ENCODE measurements around the gene DGUOK.

Gene DGUOK

DNA sequence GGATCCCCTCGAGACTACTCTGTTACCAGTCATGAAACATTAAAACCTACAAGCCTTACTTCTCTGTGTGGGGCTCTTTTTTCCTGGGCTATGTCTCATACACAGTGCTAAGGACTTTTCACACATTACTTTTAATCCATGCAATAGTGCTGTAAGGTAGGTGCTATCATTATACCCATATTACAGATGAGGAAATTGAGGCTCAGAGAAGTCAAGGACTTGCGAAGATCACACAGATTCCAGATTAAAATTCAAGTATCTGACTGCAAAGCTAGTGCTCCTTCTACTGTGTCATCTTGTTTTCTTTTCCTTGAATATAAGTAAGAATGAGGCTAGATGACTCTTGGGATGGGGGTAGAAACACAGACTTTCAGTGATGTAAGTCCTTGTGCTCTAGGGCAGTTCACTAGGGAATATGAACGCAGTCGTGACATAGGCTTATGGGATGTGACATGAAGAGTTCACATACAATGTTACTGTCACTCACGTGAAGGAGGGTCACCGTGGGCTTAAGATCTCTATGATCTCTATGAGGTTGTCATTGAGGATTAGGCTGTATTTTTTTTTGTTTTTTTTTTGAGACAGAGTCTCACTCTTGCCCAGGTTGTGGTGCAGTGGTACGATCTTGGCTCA lies 7.0 kb upstream of the DGUOK start:
- H3K27me3 Mint-ChIP-seq: peaks cover 0 to 22% of the 10 kb centered on the region in 2 donors
- H3K9me3 Mint-ChIP-seq: no peaks in the 10 kb centered on the region
- no peak for DNase-seq
- peaks cover 4% of the 10 kb centered on the region for H3K36me3 Mint-ChIP-seq (ENCODE audit: insufficient read depth)
- no peak overlapping the region for H3K27ac Mint-ChIP-seq
- no peak overlapping the region for H3K4me3 Mint-ChIP-seq
- no peak for ATAC-seq (replicated peaks)
- H3K4me1 Mint-ChIP-seq (ENCODE audit: low read depth in 2 of 2): no peaks in the 10 kb centered on the region

DNA sequence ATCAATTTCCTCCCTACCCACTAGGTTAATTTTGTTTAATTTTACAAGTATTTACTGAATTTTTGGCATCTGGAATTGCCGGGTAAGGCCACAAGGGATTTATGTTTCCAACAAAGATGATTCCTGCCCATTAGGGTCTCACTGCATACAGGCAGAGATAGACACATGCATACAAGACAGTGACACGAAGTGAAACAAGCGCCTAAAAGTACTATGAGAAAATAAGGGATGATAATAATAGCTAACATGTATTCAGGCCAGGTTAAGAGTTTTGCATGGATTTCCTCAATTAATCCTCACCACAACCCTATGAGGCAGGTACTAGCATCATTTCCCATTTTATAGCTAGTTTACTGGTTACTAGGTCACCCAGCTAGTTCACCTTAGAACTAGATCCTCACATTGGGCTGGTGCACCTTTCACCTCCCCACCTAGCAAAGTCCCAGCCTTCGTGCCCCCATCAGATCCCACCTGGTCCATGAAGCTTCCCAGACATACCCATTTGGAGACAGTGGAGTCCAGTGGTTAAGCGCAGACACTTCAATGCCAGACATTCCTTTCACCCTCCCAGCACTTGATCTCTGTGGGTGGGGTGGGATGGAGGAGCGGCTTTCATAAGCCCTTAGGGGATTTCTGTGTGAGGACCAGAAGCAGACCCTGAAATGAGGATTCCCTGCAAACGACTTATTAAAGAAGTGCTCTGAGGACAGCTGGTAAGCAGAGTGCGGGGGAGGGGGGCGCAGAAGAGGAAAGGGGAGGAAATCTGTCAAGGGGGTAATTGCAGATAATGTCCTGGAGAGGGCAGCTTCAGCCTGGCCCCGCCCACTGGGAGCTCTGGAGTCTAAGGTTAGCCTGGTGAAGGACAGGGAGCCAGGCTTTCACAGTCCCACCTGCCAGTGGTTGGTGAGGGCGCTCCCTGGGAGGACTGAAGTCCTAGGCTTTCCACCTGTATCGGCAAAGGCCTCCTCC lies 5.8 kb upstream of the DGUOK start:
- no peak overlapping the region for H3K27ac Mint-ChIP-seq
- DNase-seq (no peak), ATAC-seq (replicated peaks) (peak; percentile 29)
- H3K9me3 Mint-ChIP-seq: no peaks in the 10 kb centered on the region
- peaks cover 4% of the 10 kb centered on the region for H3K36me3 Mint-ChIP-seq (ENCODE audit: insufficient read depth)
- peaks cover 0 to 13% of the 10 kb centered on the region in 2 donors for H3K27me3 Mint-ChIP-seq
- H3K4me3 Mint-ChIP-seq: no peak overlapping the region
- H3K4me1 Mint-ChIP-seq (ENCODE audit: low read depth in 2 of 2): no peaks in the 10 kb centered on the region

DNA sequence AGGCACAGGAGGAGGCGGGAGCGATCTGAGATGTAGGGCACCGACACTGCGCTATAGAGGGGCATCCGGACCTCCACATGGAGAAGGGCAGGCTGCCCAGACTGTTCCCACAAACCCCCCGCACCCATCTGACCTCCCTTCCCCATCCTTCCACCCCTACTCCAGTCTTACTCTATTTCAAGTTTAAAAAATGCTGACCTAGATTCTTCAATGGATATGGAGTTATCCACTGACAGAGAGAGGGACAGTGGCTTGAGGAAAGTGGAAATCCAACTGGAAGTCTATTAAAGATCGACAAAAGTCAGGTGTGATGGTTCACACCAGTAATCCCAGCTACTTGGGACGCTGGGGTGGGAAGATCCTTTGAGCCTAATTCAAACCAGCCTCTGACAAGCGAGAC lies 5.1 kb upstream of the DGUOK start:
- H3K4me1 Mint-ChIP-seq (ENCODE audit: low read depth in 2 of 2): no peaks in the 10 kb centered on the region
- no peaks in the 10 kb centered on the region for H3K9me3 Mint-ChIP-seq
- H3K27me3 Mint-ChIP-seq: peaks cover 0 to 9% of the 10 kb centered on the region in 2 donors
- H3K27ac Mint-ChIP-seq: no peak overlapping the region
- no peak overlapping the region for H3K4me3 Mint-ChIP-seq
- DNase-seq (no peak), ATAC-seq (replicated peaks) (no peak)
- H3K36me3 Mint-ChIP-seq (ENCODE audit: insufficient read depth): peaks cover 6% of the 10 kb centered on the region

DNA sequence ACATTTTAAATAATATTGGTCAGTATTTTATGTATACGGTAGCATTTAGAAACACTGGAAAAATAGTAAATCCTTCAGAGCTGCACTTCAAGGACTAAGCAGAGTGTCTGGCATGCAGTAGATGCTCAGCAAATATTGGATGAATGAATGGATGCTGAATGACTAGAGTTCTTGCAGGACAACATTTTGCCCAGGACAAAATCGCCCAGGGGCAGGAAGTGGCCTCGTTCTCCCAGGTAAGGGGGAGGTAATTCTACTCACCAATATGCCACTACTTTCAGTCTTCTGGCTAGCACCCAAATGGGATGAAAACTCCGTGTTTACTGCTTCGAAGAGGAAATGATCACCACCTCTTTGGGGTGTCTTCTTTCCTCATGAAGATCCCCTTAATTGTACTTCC lies 4.0 kb upstream of the DGUOK start:
- Mint-ChIP-seq H3K9me3 (no peaks in the 10 kb centered on the region), H3K27me3 (peaks cover 0 to 9% of the 10 kb centered on the region in 2 donors), H3K27ac (no peak overlapping the region), H3K36me3 (ENCODE audit: insufficient read depth) (peaks cover 11% of the 10 kb centered on the region), H3K4me1 (ENCODE audit: low read depth in 2 of 2) (peaks cover 0 to under 1% of the 10 kb centered on the region in 2 donors), H3K4me3 (no peak overlapping the region)
- no peak for DNase-seq
- ATAC-seq (replicated peaks): no peak

DNA sequence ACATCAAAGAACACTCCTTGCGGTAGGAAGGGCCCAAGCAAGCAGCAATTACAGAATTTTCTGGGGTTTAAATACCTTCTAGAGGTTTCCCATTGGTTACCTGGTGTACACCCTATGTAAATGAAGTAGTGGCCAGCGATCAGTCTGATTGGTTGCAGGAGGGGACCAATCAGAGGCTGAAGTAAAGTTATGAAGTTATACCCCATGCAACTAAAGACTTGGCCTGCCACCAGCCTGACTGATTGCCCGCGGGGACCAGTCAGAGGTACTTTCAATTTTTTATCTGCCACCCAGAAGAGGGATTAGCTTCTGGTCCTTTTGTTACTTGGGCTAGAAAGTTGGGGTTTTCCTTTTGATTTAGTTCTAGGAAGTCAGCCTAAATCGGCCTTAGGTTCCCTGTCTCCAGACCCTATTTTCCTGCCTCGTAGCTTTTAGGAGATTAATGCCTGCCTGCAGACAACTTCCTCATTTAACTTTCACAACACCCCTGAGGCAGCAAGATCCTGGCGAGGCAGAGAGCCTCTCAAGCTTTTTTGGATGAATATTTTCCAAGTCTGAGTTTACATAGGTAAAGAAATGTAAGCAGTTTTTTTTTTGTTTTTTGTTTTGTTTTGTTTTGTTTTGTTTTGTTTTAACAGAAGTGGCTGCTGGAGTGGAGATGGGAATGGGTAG lies 1.5 kb upstream of the DGUOK start:
- no peak for ATAC-seq (replicated peaks)
- Mint-ChIP-seq H3K27ac (peak overlapping the region in 1 of 2 donors; percentile 23), H3K9me3 (no peaks in the 10 kb centered on the region), H3K36me3 (ENCODE audit: insufficient read depth) (peaks cover 11% of the 10 kb centered on the region), H3K4me1 (ENCODE audit: low read depth in 2 of 2) (peaks cover 20 to 24% of the 10 kb centered on the region in 2 donors), H3K4me3 (no peak overlapping the region), H3K27me3 (no peaks in the 10 kb centered on the region)
- no peak for DNase-seq

DNA sequence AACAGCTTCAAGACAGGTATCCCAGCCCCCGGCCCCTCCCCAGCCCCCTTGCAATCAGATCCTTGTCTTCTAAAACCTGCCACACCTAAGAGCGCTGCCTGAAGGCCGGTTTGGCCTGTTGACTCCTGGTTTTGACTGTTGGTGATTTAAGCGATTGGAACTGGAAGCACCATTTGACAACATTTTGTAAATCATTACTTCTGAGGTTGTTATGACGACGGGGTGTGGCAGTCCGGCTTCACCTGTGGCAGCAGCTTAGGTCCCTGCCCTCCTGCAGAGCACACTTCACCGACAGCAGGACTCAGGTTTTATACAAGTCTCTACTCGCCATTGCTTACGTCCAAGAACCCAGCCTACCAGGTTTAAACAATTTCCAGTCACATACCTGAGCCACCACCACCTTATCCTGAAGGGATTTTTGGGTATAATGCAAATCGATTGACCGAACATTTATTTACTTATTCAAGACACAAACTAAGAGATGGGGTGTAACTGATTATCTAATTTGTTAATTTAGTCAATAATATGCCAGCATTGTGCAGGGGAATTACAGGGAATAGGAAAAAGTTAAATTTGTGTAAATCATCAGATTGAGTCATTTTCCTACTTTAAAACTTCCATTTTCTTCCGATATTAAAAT lies 707 bp upstream of the DGUOK start:
- peaks cover 17% of the 10 kb centered on the region for H3K36me3 Mint-ChIP-seq (ENCODE audit: insufficient read depth)
- H3K4me3 Mint-ChIP-seq: peak overlapping the region; percentile 82 to 87
- H3K27me3 Mint-ChIP-seq: no peaks in the 10 kb centered on the region
- DNase-seq (no peak), ATAC-seq (replicated peaks) (no peak)
- peaks cover 22 to 32% of the 10 kb centered on the region in 2 donors for H3K4me1 Mint-ChIP-seq (ENCODE audit: low read depth in 2 of 2)
- H3K27ac Mint-ChIP-seq: peak overlapping the region; percentile 96 to 98
- no peaks in the 10 kb centered on the region for H3K9me3 Mint-ChIP-seq

DNA sequence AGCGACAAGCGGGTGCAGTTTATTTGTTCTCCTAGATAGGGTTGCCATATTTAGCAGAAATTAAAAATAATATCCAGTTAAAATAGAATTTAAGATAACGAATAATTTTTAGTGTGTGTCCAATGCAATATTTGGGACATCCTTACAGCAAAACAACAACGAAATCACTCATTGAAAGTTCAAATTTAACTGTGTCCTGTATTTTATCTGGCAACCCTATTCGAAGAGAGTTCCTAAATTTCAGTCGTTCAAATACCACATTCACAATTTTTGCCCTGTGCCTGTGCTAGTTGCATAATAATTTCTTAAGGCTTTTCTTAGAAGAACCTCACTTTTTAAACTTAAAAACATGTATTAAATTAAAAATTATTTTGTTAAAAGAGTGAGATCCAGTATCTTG lies 664 bp downstream of the DGUOK start:
- H3K36me3 Mint-ChIP-seq (ENCODE audit: insufficient read depth): peaks cover 17% of the 10 kb centered on the region
- no peaks in the 10 kb centered on the region for H3K9me3 Mint-ChIP-seq
- peak overlapping the region; percentile 82 to 87 for H3K4me3 Mint-ChIP-seq
- no peaks in the 10 kb centered on the region for H3K27me3 Mint-ChIP-seq
- DNase-seq (no peak), ATAC-seq (replicated peaks) (no peak)
- H3K27ac Mint-ChIP-seq: peak overlapping the region; percentile 96 to 98
- peaks cover 35 to 45% of the 10 kb centered on the region in 2 donors for H3K4me1 Mint-ChIP-seq (ENCODE audit: low read depth in 2 of 2)

DNA sequence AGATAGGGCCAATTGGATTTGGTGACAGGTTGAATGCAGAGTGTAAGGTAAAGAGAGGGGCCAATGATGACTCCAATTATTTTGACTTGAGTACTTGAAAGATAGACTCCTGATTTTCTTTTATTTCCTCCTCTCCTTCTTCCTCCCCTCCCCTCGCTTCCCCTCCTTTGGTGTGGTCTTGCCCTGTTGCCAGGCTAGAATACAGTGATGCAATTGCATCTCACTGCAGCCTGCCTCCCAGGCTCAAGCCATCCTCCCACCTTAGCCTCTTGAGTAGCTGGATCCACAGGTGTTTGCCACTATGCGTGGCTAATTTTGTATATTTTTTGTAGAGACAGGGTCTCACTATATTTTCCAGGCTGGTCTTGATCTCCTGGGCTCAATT lies 2.3 kb downstream of the DGUOK start:
- H3K27ac Mint-ChIP-seq: peak overlapping the region; percentile 6 to 62
- no peaks in the 10 kb centered on the region for H3K9me3 Mint-ChIP-seq
- DNase-seq (no peak), ATAC-seq (replicated peaks) (no peak)
- peaks cover 19% of the 10 kb centered on the region for H3K36me3 Mint-ChIP-seq (ENCODE audit: insufficient read depth)
- H3K4me3 Mint-ChIP-seq: peak overlapping the region; percentile 11 to 68
- H3K4me1 Mint-ChIP-seq (ENCODE audit: low read depth in 2 of 2): peaks cover 38 to 50% of the 10 kb centered on the region in 2 donors
- H3K27me3 Mint-ChIP-seq: no peaks in the 10 kb centered on the region

DNA sequence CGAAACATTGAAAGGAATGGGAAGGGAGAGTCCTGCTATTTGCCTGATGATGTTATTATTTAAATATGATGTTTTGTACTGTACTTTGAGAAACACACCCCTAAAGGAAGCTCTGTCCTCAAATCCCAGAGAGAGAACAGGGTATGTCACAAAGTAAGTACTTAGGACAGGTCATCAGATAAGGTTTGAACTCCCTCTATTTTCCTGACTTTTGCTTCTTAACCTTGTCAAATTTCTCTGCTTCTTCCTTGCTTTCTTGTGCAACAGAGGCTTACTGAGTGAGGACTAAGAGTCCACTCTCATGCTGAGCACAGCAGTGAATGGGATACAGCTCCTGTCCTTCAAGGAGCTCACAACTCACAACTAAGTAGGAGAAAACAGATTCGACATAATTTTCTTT lies 3.7 kb downstream of the DGUOK start:
- Mint-ChIP-seq H3K9me3 (no peaks in the 10 kb centered on the region), H3K27me3 (no peaks in the 10 kb centered on the region), H3K4me1 (ENCODE audit: low read depth in 2 of 2) (peaks cover 38 to 53% of the 10 kb centered on the region in 2 donors), H3K4me3 (no peak overlapping the region), H3K27ac (no peak overlapping the region), H3K36me3 (ENCODE audit: insufficient read depth) (peaks cover 21% of the 10 kb centered on the region)
- ATAC-seq (replicated peaks): no peak
- no peak for DNase-seq

DNA sequence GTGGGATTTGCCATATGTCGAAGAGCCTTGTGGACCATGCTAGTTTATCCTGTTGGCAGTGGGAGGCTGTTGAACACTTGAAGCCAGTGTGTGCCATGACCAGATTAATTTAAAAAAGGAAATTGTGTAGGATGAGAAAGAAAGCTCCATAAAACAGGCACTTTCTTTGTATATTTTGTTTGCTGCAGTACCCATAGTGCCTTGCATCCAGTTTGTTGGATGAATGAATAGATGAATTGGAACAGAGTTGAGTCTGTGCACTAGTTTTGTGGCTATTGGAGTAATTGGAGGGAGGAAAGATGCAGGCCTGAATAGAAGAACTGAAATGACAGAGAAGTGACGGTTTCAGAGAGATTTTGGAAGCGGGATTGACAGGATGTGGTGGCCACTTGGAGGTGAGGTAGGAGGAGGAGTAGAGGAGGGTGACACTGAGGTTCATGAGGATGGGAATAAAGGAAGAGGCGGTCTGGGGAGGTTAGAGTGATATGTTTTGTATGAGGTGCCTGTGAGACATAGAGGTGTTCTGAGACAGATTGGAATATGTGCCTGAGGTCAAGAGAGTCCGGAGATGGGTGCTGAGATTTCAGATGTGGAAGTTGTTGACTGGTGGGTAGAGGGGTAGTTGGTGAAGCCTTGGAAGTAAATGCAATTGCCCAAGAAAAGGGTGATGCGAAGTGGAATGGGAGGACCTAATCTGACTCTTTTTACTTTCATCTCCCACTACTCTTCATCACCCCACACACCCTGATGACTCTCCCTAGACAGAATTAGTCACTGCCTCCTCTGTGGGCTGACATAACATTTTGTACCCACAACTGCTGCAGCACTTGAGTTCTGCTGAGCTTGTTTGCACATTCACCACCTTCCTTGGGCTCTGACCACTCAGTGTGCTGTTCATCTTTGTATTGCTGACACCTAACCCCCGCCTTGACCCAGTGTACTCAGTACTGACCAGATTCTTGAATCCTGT lies 5.1 kb downstream of the DGUOK start:
- Mint-ChIP-seq H3K27me3 (no peaks in the 10 kb centered on the region), H3K27ac (peak overlapping the region; percentile 24 to 53), H3K36me3 (ENCODE audit: insufficient read depth) (peaks cover 20% of the 10 kb centered on the region), H3K4me1 (ENCODE audit: low read depth in 2 of 2) (peaks cover 46 to 62% of the 10 kb centered on the region in 2 donors), H3K4me3 (peak overlapping the region; percentile 0 to 5), H3K9me3 (no peaks in the 10 kb centered on the region)
- DNase-seq: no peak
- ATAC-seq (replicated peaks): no peak

DNA sequence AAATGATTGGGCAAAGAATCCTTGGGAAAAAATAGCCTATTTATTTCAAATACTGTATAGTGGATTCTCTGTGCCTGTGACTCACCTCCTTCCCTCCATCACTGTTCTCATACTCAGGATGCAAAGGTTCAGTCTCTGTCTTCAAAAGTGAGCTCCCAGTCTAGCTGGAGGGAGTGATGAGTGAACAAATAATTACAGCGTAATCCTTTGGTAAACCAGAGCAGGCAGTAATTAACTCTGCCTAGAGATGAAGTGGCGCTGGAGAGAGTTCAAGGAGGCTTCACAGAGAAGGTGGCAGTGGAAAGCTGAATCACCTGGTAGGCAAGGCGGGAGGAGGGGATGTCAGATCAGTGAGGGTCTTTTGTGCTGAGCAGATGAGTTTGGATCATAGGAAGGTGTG lies 6.5 kb downstream of the DGUOK start:
- Mint-ChIP-seq H3K4me3 (no peak overlapping the region), H3K4me1 (ENCODE audit: low read depth in 2 of 2) (peaks cover 54 to 69% of the 10 kb centered on the region in 2 donors), H3K9me3 (no peaks in the 10 kb centered on the region), H3K27me3 (no peaks in the 10 kb centered on the region), H3K27ac (no peak overlapping the region), H3K36me3 (ENCODE audit: insufficient read depth) (peaks cover 17% of the 10 kb centered on the region)
- no peak for DNase-seq
- no peak for ATAC-seq (replicated peaks)

DNA sequence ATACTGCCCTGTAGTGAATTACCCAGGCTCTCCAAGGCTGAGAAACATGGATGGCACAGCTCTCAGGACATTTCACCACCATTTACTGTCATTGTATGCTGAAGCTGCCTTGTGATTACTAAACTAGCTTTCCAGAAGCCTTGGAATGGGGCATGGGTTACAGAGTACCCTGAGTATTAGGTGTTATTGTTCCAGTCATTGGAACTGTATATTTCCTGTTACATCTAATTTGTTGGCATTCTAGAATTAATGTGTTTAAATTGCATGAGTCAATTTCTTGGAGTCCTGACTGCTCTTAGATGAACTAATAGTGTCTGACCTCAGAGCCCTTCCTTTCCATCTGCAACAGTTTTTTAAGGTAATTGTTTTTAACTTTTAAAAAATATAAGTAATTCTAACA lies 9.0 kb downstream of the DGUOK start:
- ATAC-seq (replicated peaks) (no peak), DNase-seq (no peak)
- Mint-ChIP-seq H3K9me3 (no peaks in the 10 kb centered on the region), H3K4me1 (ENCODE audit: low read depth in 2 of 2) (peaks cover 49 to 69% of the 10 kb centered on the region in 2 donors), H3K36me3 (ENCODE audit: insufficient read depth) (peaks cover 21% of the 10 kb centered on the region), H3K27me3 (no peaks in the 10 kb centered on the region), H3K27ac (peak overlapping the region; percentile 62 to 83), H3K4me3 (no peak overlapping the region)

All from effector memory CD8-positive, alpha-beta T cell (primary cell).